Measurements from ENCODE around the gene CRTC1.

DNA sequence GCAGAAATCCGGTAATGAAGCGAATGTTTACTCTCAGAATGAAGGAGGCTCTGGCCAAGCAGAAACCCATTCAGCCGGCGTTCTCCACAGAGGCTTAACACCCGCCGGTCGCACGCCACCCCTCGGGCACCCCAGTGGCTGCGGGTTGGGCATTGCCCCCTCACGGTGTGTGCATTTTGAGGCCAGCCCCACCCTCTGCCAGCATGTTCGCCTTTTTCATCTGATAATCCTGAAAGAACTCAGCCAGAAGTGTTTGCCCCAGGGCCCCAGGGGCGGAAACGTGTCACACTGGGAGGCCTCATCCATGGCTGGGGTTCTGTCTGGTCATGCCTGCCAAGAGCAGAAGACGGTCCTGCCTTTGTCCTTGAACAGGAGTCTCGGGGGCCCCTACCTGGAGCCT, 73.4 kb downstream of the CRTC1 start:
- TF ChIP-seq EZH2phosphoT487 (IDR thresholded peaks at IDR 0.05; ENCODE audit: insufficient read depth, low read depth): no peak
- TF ChIP-seq EZH2 (IDR thresholded peaks at IDR 0.05; ENCODE audit: insufficient read depth, poor library complexity, severe bottlenecking): no peak
